HG03103 (cell line): ENCODE measurements around the gene FOXQ1.

Experiments
- ATAC-seq: cut with Tn5 transposase; IDR thresholded peaks from one replicate; pipeline ENCODE4 v1.9.1; 2021; ENCODE audit warnings: low read depth; ENCODE audit not compliant: unreplicated experiment

The FOXQ1 gene

DNA sequence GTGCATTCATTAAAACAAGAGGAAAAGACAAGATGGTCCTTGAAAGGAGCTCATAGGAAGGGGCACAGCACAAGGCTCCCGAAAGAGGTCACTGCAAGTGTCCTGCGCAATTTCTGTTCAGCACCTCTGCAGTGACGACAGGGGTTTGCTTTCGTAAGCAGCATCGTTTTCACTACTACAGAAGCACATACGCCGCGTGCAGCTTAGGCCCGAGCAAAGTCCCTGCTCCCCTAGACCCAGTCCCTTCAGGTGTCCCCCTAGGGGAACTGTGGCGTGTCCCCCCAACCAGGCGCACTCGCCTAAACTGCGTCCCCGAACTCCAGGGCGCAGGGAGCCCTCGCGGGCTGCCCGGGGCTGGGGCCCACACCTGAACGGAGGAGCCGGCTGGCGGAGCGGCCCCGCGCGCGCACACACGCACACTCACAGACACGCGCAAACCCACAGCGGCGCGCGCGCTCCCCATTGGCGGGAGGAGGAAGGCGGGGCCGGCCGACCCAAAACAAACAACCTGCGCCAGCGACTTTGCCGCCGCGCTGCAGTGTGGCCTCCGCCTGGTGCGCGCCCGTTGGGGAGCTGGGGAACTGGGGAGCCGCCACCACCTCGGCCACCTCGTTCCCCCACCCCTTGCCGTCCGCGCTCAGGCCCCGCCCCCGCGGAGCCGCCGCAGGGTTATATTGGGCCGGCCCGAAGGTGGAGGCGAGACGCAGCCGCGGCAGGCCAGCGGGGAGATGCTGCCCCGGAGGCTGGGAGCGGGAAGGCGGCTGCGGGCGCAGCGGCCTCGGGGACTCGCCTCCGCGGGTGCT lies at the start of gene FOXQ1:
Gene FOXQ1 (plus strand): TSS at position 699 of the 803 bp plus-strand sequence. CDS start 607 bp downstream, outside the sequence.
- ATAC-seq, result no peak

GRCh38 chr6:1262704-1263038 lies 49.2 kb upstream of the FOXQ1 start:
- ATAC-seq, result no peak

GRCh38 chr6:1263039-1263849 lies 48.7 kb upstream of the FOXQ1 start:
- ATAC-seq, result no peak

- no peak for ATAC-seq
These were observed 48.0 kb upstream of the FOXQ1 start for GRCh38 chr6:1263850-1264377.

DNA sequence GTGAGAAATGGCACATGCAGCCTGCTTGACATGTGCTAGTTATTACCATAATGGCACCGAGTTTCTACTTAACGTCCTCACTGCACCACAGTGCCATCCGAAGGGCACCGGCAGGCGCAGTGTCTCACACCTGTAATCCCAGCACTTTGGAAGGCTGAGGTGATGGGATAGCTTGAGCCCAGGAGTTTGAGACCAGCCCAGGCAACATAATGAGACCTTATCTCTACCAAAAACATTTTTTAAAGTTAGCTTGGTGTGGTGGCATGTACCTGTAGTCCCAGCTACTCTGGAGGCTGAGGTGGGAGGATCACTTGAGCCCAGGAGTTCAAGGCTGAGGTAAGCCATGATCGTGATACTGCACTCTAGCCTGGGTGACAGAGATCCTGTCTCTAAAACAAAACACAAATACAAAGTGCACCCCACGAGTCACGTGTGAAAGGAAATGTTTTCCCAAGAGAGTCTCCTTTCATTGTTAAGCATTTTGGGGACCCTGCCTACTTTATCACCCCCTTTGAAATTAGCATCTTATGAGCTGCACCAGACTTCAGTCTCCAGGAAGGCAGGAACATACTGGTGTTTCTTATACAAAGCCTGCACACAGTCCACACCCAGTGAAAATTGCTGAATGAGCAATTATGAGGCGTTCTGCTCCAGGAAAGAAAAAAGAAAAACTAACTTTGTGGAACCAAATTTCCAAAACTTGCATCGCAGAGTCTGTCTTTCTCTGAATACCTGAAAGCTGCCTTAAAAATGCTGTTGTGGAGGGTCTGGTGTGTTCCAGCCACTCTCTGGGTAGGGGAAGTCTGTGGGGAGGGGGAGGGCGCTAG lies 47.1 kb upstream of the FOXQ1 start:
- no peak for ATAC-seq

- ATAC-seq, result no peak
These were observed 45.2 kb upstream of the FOXQ1 start for GRCh38 chr6:1266686-1267056.

GRCh38 chr6:1267057-1267732 lies 44.7 kb upstream of the FOXQ1 start:
- ATAC-seq, result no peak

GRCh38 chr6:1267790-1268762 lies 43.8 kb upstream of the FOXQ1 start:
- ATAC-seq, result no peak

GRCh38 chr6:1271071-1271763 lies 40.7 kb upstream of the FOXQ1 start:
- no peak for ATAC-seq

DNA sequence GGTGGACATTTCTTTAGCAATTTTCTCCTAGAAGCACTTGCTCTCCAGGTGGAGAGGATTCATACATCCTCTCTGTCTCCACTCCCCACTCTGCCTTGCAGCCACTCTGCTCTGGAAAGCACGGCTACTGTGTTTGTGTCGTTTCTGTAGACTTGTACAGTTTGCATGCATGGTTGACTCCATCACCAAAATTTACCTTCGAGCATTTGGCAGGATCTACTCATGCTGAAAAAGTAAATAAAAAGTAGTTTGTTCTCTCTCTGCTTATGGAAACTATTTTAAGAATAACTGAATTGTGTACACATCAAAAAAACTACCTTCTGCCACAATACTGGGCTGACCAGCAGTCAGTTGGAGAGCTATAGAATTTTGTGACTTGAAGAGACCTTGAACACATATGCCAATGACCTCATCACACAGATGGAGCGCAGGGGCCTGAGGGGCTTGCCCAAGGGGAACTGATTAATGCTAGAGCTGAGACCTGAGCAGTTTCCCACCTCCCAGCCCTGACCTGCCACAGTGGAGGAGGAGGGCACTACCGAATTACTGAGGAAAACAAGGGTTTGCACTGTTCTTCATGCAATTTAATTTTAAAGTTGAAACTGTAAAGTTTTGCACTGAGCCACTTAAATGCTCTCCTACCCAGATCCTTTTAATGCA lies 33.7 kb upstream of the FOXQ1 start:
- ATAC-seq, result no peak

GRCh38 chr6:1279065-1279464 lies 32.8 kb upstream of the FOXQ1 start:
- no peak for ATAC-seq

- ATAC-seq, result no peak
These were observed 31.1 kb upstream of the FOXQ1 start for GRCh38 chr6:1280666-1281300.

DNA sequence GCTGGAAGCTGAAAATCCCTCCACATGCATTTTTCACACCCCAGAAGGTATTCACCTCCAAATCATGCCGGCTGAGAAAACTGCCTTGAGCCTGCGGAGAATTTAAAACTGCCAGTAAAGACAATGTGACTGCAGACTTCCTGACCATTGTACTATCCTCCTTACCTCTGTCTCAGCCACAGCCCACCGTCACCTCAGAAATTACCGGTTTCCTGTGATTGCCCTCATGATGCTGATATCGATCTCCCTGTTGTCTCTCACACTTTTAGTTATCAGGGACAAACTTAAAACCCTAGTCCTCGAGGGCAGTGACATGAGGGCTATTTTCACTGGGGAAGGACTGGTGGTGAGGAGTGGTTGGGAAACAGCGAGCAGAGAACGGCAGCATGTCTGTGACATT lies 30.2 kb upstream of the FOXQ1 start:
- no peak for ATAC-seq

- no peak for ATAC-seq
These were observed 28.4 kb upstream of the FOXQ1 start for GRCh38 chr6:1283501-1283900.

DNA sequence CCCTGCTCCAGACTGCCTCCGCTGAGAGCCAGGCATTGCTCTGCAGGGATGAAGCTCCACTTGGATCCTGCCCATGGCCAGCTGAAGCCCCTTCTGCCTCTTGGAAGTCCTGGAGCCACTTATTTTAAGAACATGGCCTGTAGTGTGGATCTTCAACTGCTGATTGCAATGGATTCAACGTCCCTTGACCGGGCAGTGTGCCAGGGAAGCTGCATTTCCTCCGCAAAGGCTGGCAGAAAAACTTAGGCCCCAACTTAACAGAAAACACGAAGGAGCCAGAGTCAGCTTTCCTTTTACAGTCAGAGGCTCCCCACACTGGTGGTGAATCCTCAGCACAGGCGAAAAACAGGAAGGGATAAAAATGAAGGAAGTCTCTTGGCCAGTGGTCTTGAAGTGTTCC lies 26.3 kb upstream of the FOXQ1 start:
- ATAC-seq, result no peak

GRCh38 chr6:1285956-1286355 lies 25.9 kb upstream of the FOXQ1 start:
- ATAC-seq, result no peak

GRCh38 chr6:1287103-1287591 lies 24.8 kb upstream of the FOXQ1 start:
- ATAC-seq, result no peak
